ENCODE measurements around the gene LSP1. TPM values are rescaled to one million over a fixed set of nuclear protein-coding genes. Genes with fewer than 3 reads are reported as not detected.

The LSP1 gene
- total RNA-seq, 1 donor from 2014 or later: 2.5 TPM

- Mint-ChIP-seq H3K4me1 (ENCODE audit: low read depth, unreplicated experiment) (no peaks in the 10 kb centered on the region), H3K36me3 (ENCODE audit: unreplicated experiment) (no peaks in the 10 kb centered on the region), H3K4me3 (ENCODE audit: unreplicated experiment) (no peak overlapping the region), H3K9me3 (ENCODE audit: unreplicated experiment) (peaks cover 3% of the 10 kb centered on the region), H3K27me3 (ENCODE audit: unreplicated experiment) (no peaks in the 10 kb centered on the region), H3K27ac (ENCODE audit: unreplicated experiment) (no peak overlapping the region)
- no peak for DNase-seq
- TF ChIP-seq CTCF (IDR thresholded peaks at IDR 0.05; ENCODE audit: partially characterized antibody, unreplicated experiment): no peak
Observed at GRCh38 chr11:1896468-1896867, 43.6 kb downstream of the LSP1 start.

- TF ChIP-seq CTCF (IDR thresholded peaks at IDR 0.05; ENCODE audit: partially characterized antibody, unreplicated experiment): no peak
Observed at GRCh38 chr11:1896923-1897322, 44.0 kb downstream of the LSP1 start.

GRCh38 chr11:1899090-1899489 is 46.2 kb downstream of the LSP1 start:
- no peak for DNase-seq
- Mint-ChIP-seq H3K9me3 (ENCODE audit: unreplicated experiment) (peaks cover 3% of the 10 kb centered on the region), H3K36me3 (ENCODE audit: unreplicated experiment) (no peaks in the 10 kb centered on the region), H3K27ac (ENCODE audit: unreplicated experiment) (no peak overlapping the region), H3K4me3 (ENCODE audit: unreplicated experiment) (no peak overlapping the region), H3K27me3 (ENCODE audit: unreplicated experiment) (no peaks in the 10 kb centered on the region), H3K4me1 (ENCODE audit: low read depth, unreplicated experiment) (no peaks in the 10 kb centered on the region)
- no peak for TF ChIP-seq CTCF (IDR thresholded peaks at IDR 0.05; ENCODE audit: partially characterized antibody, unreplicated experiment)

More at GRCh38 chr11:1896923-1897322, 44.0 kb downstream of the LSP1 start:
- Mint-ChIP-seq H3K27me3 (ENCODE audit: unreplicated experiment) (no peaks in the 10 kb centered on the region), H3K36me3 (ENCODE audit: unreplicated experiment) (no peaks in the 10 kb centered on the region), H3K4me3 (ENCODE audit: unreplicated experiment) (no peak overlapping the region), H3K4me1 (ENCODE audit: low read depth, unreplicated experiment) (no peaks in the 10 kb centered on the region), H3K9me3 (ENCODE audit: unreplicated experiment) (peaks cover 3% of the 10 kb centered on the region), H3K27ac (ENCODE audit: unreplicated experiment) (no peak overlapping the region)
- DNase-seq: no peak

GRCh38 chr11:1899686-1900085 is 46.8 kb downstream of the LSP1 start:
- no peaks in the 10 kb centered on the region for H3K4me1 Mint-ChIP-seq (ENCODE audit: low read depth, unreplicated experiment)
- no peak for DNase-seq
- no peaks in the 10 kb centered on the region for H3K36me3 Mint-ChIP-seq (ENCODE audit: unreplicated experiment)
- H3K4me3 Mint-ChIP-seq (ENCODE audit: unreplicated experiment): no peak overlapping the region
- TF ChIP-seq CTCF (IDR thresholded peaks at IDR 0.05; ENCODE audit: partially characterized antibody, unreplicated experiment): no peak
- no peaks in the 10 kb centered on the region for H3K27me3 Mint-ChIP-seq (ENCODE audit: unreplicated experiment)
- peaks cover 2% of the 10 kb centered on the region for H3K9me3 Mint-ChIP-seq (ENCODE audit: unreplicated experiment)
- no peak overlapping the region for H3K27ac Mint-ChIP-seq (ENCODE audit: unreplicated experiment)

GRCh38 chr11:1906181-1906580 is 53.3 kb downstream of the LSP1 start:
- Mint-ChIP-seq H3K27ac (ENCODE audit: unreplicated experiment) (no peak overlapping the region), H3K36me3 (ENCODE audit: unreplicated experiment) (no peaks in the 10 kb centered on the region), H3K4me3 (ENCODE audit: unreplicated experiment) (no peak overlapping the region), H3K4me1 (ENCODE audit: low read depth, unreplicated experiment) (peaks cover 3% of the 10 kb centered on the region), H3K27me3 (ENCODE audit: unreplicated experiment) (no peaks in the 10 kb centered on the region), H3K9me3 (ENCODE audit: unreplicated experiment) (peaks cover 2% of the 10 kb centered on the region)
- TF ChIP-seq CTCF (IDR thresholded peaks at IDR 0.05; ENCODE audit: partially characterized antibody, unreplicated experiment): no peak
- no peak for DNase-seq

Data from glutamatergic neuron (in vitro differentiated cells).